ENCODE results near the gene SART1. TPM values are rescaled to one million over a fixed set of nuclear protein-coding genes. Genes with fewer than 3 reads are reported as not detected.
A peak's percentile ranks its signal among the peaks of the same experiment; 100 is the strongest.
"Not testable (repeated sequence)": the region's sequence is repeated elsewhere in the genome, so short reads cannot be mapped to it uniquely, and the experiment has no call there.

SART1 gene
- total RNA-seq, 4 donors from 2014 or later, result 49.6 to 73.7 (median 62.3) TPM

DNA sequence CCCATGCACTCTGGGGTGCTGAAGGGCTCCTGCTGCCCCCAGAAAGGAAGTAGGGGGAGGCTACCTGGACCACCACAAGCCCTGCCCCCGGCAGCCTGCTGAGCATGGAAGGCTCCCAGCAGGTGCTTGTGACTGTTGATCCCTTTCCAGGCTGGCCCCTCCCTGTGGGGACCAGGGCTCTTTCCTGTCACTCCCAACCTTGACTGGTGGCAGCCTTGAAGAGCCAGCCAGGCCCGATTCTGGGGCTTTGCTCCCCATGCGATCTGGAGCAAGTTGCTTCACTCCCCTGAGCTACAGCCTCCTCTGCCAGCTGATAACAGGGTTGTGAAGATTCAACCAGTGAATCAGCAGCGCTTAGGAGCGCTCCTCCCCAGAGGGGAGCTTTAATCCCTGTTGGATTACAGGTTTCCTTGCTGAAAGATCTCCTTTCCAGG lies 45.7 kb downstream of the SART1 start:
- H3K27ac ChIP-seq, result no peak overlapping the region
- no peaks in the 10 kb centered on the region for H3K9me3 ChIP-seq
- H3K4me3 ChIP-seq, result no peak overlapping the region
- peaks cover 0 to 20% (median 0%) of the 10 kb centered on the region in 3 donors for H3K36me3 ChIP-seq
- DNase-seq (ENCODE audit: low spot score in 2 of 2), result no peak
- WGBS, 2 donors, result 55 to 72% methylated on average over 3 to 5 of the region's 5 CpGs
- H3K27me3 ChIP-seq, result peaks cover 0 to 6% of the 10 kb centered on the region in 2 donors
- TF ChIP-seq EP300 (IDR thresholded peaks at IDR 0.05) (no peak), POLR2A (IDR thresholded peaks at IDR 0.05) (no peak)
- TF ChIP-seq, protein P1, sequence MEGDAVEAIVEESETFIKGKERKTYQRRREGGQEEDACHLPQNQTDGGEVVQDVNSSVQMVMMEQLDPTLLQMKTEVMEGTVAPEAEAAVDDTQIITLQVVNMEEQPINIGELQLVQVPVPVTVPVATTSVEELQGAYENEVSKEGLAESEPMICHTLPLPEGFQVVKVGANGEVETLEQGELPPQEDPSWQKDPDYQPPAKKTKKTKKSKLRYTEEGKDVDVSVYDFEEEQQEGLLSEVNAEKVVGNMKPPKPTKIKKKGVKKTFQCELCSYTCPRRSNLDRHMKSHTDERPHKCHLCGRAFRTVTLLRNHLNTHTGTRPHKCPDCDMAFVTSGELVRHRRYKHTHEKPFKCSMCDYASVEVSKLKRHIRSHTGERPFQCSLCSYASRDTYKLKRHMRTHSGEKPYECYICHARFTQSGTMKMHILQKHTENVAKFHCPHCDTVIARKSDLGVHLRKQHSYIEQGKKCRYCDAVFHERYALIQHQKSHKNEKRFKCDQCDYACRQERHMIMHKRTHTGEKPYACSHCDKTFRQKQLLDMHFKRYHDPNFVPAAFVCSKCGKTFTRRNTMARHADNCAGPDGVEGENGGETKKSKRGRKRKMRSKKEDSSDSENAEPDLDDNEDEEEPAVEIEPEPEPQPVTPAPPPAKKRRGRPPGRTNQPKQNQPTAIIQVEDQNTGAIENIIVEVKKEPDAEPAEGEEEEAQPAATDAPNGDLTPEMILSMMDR (IDR thresholded peaks at IDR 0.05), result no peak
- peaks cover 0 to 22% (median 15%) of the 10 kb centered on the region in 4 donors for H3K4me1 ChIP-seq

DNA sequence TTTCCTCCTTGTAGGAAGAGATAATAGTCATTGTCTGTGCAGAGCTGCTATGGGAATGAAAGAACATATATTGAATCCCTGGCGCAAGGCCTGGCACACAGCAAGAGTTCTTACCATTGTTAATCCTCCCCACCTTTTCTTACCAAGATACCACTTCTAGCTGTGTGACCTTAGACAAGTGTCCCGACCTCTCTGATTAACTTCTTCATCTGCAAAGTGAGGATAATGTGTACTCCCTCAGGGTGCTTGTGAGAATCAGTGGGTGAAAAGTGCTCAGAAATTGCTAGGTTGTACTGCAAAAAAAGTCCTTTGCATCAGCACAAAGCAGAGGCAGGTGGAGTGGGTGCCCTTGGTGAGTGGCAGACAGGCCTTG lies 46.5 kb downstream of the SART1 start:
- peaks cover 0 to 21% (median 12%) of the 10 kb centered on the region in 4 donors for H3K4me1 ChIP-seq
- WGBS, 2 donors, result 94% methylated on average over 2 of the region's 2 CpGs
- no peak overlapping the region for H3K4me3 ChIP-seq
- H3K27ac ChIP-seq, result no peak overlapping the region
- DNase-seq (ENCODE audit: low spot score in 2 of 2), result no peak
- TF ChIP-seq POLR2A (IDR thresholded peaks at IDR 0.05), result no peak
- TF ChIP-seq, protein P1 (IDR thresholded peaks at IDR 0.05), result no peak
- no peak for TF ChIP-seq EP300 (IDR thresholded peaks at IDR 0.05)
- H3K36me3 ChIP-seq, result peaks cover 0 to 20% (median 0%) of the 10 kb centered on the region in 3 donors
- peaks cover 0 to 13% of the 10 kb centered on the region in 2 donors for H3K27me3 ChIP-seq
- H3K9me3 ChIP-seq, result no peaks in the 10 kb centered on the region

DNA sequence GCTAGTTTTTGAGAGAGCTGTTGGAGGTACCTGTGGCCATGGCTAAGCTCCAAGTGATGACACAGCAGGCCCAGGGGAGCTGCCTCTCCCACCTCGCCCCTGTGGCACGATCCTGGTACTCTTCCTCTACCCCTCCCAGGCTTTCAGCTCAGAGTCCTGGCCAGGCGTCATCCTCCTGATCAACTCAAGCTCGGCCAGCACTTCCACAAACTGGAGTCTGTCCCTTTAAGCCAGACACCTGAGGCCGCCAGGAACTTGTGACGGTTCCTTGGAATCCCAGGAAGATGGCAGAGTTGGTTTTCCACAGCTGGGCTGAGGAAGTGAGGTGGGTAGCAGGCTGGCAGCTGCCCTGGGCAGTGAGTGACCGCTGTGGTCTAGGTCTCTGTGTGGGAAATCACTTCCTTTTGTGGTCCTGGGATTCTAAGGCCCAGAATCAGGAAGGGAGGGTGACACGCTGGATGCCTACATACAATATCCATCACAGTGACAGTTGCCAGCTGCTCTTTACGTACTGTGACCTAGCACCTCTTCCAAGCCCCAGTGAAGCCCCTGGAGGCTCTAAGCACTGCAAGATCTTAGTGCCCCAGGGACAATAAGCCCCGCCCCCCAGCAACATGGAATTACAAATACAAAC lies 47.1 kb downstream of the SART1 start:
- peaks cover 0 to 16% of the 10 kb centered on the region in 2 donors for H3K27me3 ChIP-seq
- no peak overlapping the region for H3K27ac ChIP-seq
- 60 to 61% methylated on average over 3 to 10 of the region's 10 CpGs for WGBS, 2 donors
- H3K4me3 ChIP-seq, result no peak overlapping the region
- H3K4me1 ChIP-seq, result peaks cover 0 to 16% (median 7%) of the 10 kb centered on the region in 4 donors
- DNase-seq (ENCODE audit: low spot score in 2 of 2), result no peak
- no peaks in the 10 kb centered on the region for H3K9me3 ChIP-seq
- TF ChIP-seq POLR2A (IDR thresholded peaks at IDR 0.05) (no peak), EP300 (IDR thresholded peaks at IDR 0.05) (no peak)
- TF ChIP-seq, protein P1 (IDR thresholded peaks at IDR 0.05), result no peak
- peaks cover 0 to 20% (median 0%) of the 10 kb centered on the region in 3 donors for H3K36me3 ChIP-seq

DNA sequence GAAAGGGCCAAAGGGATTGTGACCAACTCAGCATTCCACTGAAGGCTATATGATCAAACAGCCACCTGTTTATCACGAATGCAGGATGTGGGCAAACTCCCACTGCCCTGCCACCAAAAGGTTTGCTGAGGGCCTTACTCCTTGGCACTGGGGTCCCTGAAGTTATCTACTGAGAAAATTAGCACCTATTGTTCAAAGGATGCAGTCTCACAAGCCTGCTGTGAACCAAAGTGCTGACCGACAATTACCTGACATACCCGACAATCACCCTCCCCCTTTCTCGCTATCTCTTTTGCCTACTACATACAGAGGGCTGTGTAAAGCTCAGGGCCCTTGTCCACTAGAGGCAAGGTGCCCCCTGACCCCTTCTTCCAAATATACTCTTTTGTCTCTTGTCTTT lies 48.5 kb downstream of the SART1 start:
- 67 to 68% methylated on average over 4 of the region's 4 CpGs for WGBS, 2 donors
- not testable (repeated sequence) for H3K36me3 ChIP-seq; DNase-seq (ENCODE audit: low spot score in 2 of 2); H3K4me3 ChIP-seq; H3K27ac ChIP-seq; H3K9me3 ChIP-seq
- H3K27me3 ChIP-seq, result peaks cover 0 to 21% of the 10 kb centered on the region in 2 donors
- peaks cover 0 to 11% (median 7%) of the 10 kb centered on the region in 4 donors for H3K4me1 ChIP-seq

DNA sequence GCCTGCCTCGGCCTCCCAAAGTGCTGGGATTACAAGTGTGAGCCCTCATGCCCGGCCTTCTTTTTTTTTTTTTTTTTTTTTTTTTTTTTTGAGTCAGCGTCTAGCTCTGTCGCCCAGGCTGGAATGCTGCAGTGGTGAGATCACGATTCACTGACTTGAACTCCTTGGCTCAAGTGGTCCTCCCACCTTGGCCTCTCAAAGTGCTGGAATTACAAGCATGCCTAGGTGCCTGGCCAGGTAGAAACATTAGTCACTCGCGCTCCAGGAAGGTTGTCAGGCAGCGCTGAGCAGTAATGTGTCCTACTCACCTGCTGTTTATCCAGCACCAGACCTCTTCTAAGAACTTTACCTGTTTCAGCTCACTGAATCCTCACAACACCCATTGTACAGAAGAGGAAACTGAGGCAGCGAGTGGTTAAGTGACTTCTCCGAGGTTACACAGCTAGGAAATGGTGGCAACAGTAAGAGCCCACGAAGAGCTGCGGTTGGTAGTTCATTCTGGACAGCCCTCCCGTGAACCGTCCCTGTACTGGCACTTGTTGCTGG lies 49.8 kb downstream of the SART1 start:
- 42 to 56% methylated on average over 11 to 14 of the region's 14 CpGs for WGBS, 2 donors
- H3K9me3 ChIP-seq, result no peaks in the 10 kb centered on the region
- H3K36me3 ChIP-seq, result no peaks in the 10 kb centered on the region
- H3K27ac ChIP-seq, result no peak overlapping the region
- TF ChIP-seq, protein P1 (IDR thresholded peaks at IDR 0.05), result no peak
- TF ChIP-seq EP300 (IDR thresholded peaks at IDR 0.05), result no peak
- TF ChIP-seq POLR2A (IDR thresholded peaks at IDR 0.05), result no peak
- no peak for DNase-seq (ENCODE audit: low spot score in 2 of 2)
- peak overlapping the region in 1 of 4 donors; percentile 32 for H3K4me3 ChIP-seq
- peaks cover 0 to 21% of the 10 kb centered on the region in 2 donors for H3K27me3 ChIP-seq
- peaks cover 0 to 11% (median 7%) of the 10 kb centered on the region in 4 donors for H3K4me1 ChIP-seq

All from tibial nerve (tissue), 4 donors.